DND-41 (cell line): Measurements from ENCODE around the gene KRTAP21-3.

Experiments used
- ATAC-seq: fragments of 200-7000 bp; cut with Tn5 transposase; 3 replicates; pipeline ENCODE4 v1.9.1; 2021; ENCODE audit warnings: low read depth; ENCODE audit not compliant: insufficient read depth
- DNase-seq: peaks from one replicate; pipeline ENCODE4 v3.0.0-alpha.2; 2020
- H2AFZ ChIP-seq: 2 replicates; pipeline ENCODE4 v1.6.0; 2012; ENCODE audit warnings: low read depth, low read length
- H3K27ac ChIP-seq: 2 replicates; pipeline ENCODE4 v1.5.1; 2012; ENCODE audit warnings: low read length, inconsistent platforms
- H3K27me3 ChIP-seq: fragments of 200-600 bp; sonication (generic); 2 replicates; pipeline ENCODE4 v1.6.0; 2012; ENCODE audit warnings: low read length, mild to moderate bottlenecking, inconsistent platforms; ENCODE audit not compliant: insufficient read depth, poor library complexity
- H3K36me3 ChIP-seq: 2 replicates; pipeline ENCODE4 v1.5.1; 2012; ENCODE audit warnings: low read length, inconsistent platforms; ENCODE audit not compliant: insufficient read depth
- H3K4me1 ChIP-seq: 2 replicates; pipeline ENCODE4 v1.5.1; 2012; ENCODE audit warnings: mild to moderate bottlenecking, low read length; ENCODE audit not compliant: insufficient read depth
- H3K4me2 ChIP-seq: 2 replicates; pipeline ENCODE4 v1.6.0; 2012; ENCODE audit warnings: mild to moderate bottlenecking, moderate library complexity, low read length, inconsistent platforms; ENCODE audit not compliant: insufficient read depth
- H3K4me3 ChIP-seq, 2 experiments: fragments of 200-600 bp in 1 of 2; shearing (Covaris generic) in 1 of 2; 2 replicates each; pipeline ENCODE4 v1.5.1; 2012 to 2016; ENCODE audit warnings: inconsistent platforms in 2 of 2, low read length in 2 of 2, mild to moderate bottlenecking in 2 of 2, low read depth in 1 of 2, moderate library complexity in 1 of 2
- H3K79me2 ChIP-seq: 2 replicates; pipeline ENCODE4 v1.6.0; 2012; ENCODE audit warnings: low read length, inconsistent platforms; ENCODE audit not compliant: insufficient read depth
- H3K9ac ChIP-seq: 2 replicates; pipeline ENCODE4 v1.6.0; 2012; ENCODE audit warnings: low read depth, mild to moderate bottlenecking, inconsistent platforms, low read length, moderate library complexity
- H3K9me3 ChIP-seq: 2 replicates; pipeline ENCODE4 v1.5.1; 2012; ENCODE audit warnings: low read length, moderate library complexity, mild to moderate bottlenecking, inconsistent platforms; ENCODE audit not compliant: insufficient read depth, severe bottlenecking
- H4K20me1 ChIP-seq: 2 replicates; pipeline ENCODE4 v1.6.0; 2012; ENCODE audit warnings: low read length; ENCODE audit not compliant: insufficient read depth
- CTCF ChIP-seq: IDR thresholded peaks from 2 replicates; pipeline ENCODE4 v1.5.1; 2012; ENCODE audit warnings: borderline replicate concordance, low read length, moderate library complexity, mild to moderate bottlenecking; ENCODE audit not compliant: poor library complexity, severe bottlenecking; ENCODE audit errors: extremely low read depth
- EZH2 ChIP-seq: IDR thresholded peaks from 3 replicates; pipeline ENCODE4 v1.6.1; 2012; ENCODE audit warnings: borderline replicate concordance, low read depth, mild to moderate bottlenecking, moderate library complexity, low read length, inconsistent platforms; ENCODE audit not compliant: severe bottlenecking

Gene KRTAP21-3

DNA sequence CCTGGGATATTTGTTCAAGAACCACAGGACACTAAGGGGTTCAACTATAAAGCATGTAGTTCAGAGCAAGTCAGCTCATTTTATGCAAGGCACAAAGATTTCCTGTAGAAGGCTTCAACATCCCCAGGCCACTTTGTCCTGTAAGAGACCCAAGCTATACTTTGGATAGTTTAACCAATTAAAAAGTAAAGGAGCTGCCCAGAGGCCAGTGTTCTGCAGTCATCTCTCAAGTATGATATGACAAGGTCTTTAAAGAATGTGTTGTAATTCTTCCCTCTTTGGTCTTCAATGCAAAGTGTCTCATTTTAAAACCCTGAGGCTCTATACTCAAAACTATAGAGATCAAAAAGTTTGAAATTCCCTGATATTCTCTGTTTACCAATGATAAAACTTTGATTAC is 41.8 kb downstream of the KRTAP21-3 start:
- no peak for ATAC-seq
- no peaks in the 10 kb centered on the region for H3K9me3 ChIP-seq
- no peaks in the 10 kb centered on the region for H3K36me3 ChIP-seq
- no peak overlapping the region for H3K9ac ChIP-seq
- no peaks in the 10 kb centered on the region for H3K4me1 ChIP-seq
- H3K27me3 ChIP-seq, result no peaks in the 10 kb centered on the region
- DNase-seq, result no peak
- no peak for TF ChIP-seq EZH2
- no peak for TF ChIP-seq CTCF
- H4K20me1 ChIP-seq, result no peaks in the 10 kb centered on the region
- no peak overlapping the region for H3K4me3 ChIP-seq
- no peak overlapping the region for H3K27ac ChIP-seq
- no peak overlapping the region for H2AFZ ChIP-seq
- no peaks in the 10 kb centered on the region for H3K79me2 ChIP-seq
- no peak overlapping the region for H3K4me2 ChIP-seq

- Histone ChIP-seq H3K27ac (no peak overlapping the region), H3K4me3 (no peak overlapping the region), H3K4me1 (no peaks in the 10 kb centered on the region), H3K9me3 (no peaks in the 10 kb centered on the region), H3K36me3 (no peaks in the 10 kb centered on the region), H3K27me3 (no peaks in the 10 kb centered on the region), H3K79me2 (no peaks in the 10 kb centered on the region), H2AFZ (no peak overlapping the region), H4K20me1 (no peaks in the 10 kb centered on the region), H3K4me2 (no peak overlapping the region), H3K9ac (no peak overlapping the region)
- DNase-seq (no peak), ATAC-seq (no peak)
- TF ChIP-seq CTCF (no peak), EZH2 (no peak)
Measured at GRCh38 chr21:30674312-30674711, 44.3 kb downstream of the KRTAP21-3 start.

DNA sequence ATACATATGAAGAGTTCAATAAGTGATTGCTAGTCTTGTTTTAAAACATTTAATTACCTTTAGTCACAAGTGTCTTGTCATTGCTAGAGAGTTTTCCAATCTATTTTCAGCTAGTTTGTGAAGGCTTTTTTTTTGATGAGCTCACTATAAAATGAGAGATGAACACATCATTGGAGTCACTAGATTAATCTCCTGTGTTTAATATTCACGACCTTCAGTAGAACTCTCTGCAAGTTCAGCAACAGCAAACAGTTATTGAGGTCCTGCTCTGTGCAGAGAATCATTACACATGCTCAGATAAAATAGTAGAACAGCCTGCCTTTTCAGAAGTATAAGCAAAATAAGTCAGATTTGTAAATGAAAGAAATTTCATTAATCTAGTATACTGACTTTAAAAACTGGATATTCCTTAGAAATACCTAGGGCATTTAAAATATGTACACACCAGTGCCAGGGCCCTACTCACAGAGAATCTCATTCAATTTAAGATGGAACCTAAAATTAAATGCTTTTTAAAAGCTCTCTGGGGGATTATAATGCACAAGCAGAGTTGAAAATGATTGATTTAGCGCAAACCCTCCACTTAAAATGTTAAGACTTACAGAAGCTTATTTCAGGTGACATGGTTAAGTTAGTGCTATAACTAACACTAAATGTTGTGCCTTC is 45.5 kb downstream of the KRTAP21-3 start:
- Histone ChIP-seq H3K9ac (no peak overlapping the region), H3K27me3 (no peaks in the 10 kb centered on the region), H3K36me3 (no peaks in the 10 kb centered on the region), H4K20me1 (no peaks in the 10 kb centered on the region), H2AFZ (no peak overlapping the region), H3K27ac (no peak overlapping the region), H3K9me3 (no peaks in the 10 kb centered on the region), H3K4me3 (no peak overlapping the region), H3K4me2 (no peak overlapping the region), H3K79me2 (no peaks in the 10 kb centered on the region), H3K4me1 (no peaks in the 10 kb centered on the region)
- ATAC-seq (no peak), DNase-seq (no peak)
- TF ChIP-seq EZH2 (no peak), CTCF (no peak)
